DOHH2 (cell line): ENCODE results near the gene HLA-DOA.

Experiments
- H3F3A ChIP-seq: fragments of 200-600 bp; sonication (generic), shearing (Covaris generic); 2 replicates; pipeline ENCODE4 v1.6.0; 2016; ENCODE audit warnings: antibody characterized with exemption, mild to moderate bottlenecking; ENCODE audit not compliant: control insufficient read depth, insufficient read depth
- H3K27ac ChIP-seq: fragments of 200-600 bp; sonication (generic); 2 replicates; pipeline ENCODE4 v1.5.1; 2014; ENCODE audit warnings: low read depth, mild to moderate bottlenecking, low read length, moderate library complexity
- H3K27me3 ChIP-seq: fragments of 200-600 bp; sonication (generic); 2 replicates; pipeline ENCODE4 v1.6.1; 2014; ENCODE audit warnings: mild to moderate bottlenecking, low read length, mixed read lengths; ENCODE audit not compliant: control insufficient read depth
- H3K36me3 ChIP-seq: fragments of 200-600 bp; sonication (generic); 2 replicates; pipeline ENCODE4 v1.6.1; 2014; ENCODE audit warnings: mild to moderate bottlenecking, low read length, moderate library complexity, mixed read lengths; ENCODE audit not compliant: control insufficient read depth
- H3K4me1 ChIP-seq: fragments of 200-600 bp; sonication (generic); 2 replicates; pipeline ENCODE4 v1.6.1; 2014; ENCODE audit warnings: mild to moderate bottlenecking, low read length, mixed read lengths; ENCODE audit not compliant: control insufficient read depth
- H3K4me2 ChIP-seq: fragments of 200-600 bp; sonication (generic); 2 replicates; pipeline ENCODE4 v1.6.0; 2014; ENCODE audit warnings: mild to moderate bottlenecking, low read length, moderate library complexity
- H3K4me3 ChIP-seq: fragments of 200-600 bp; sonication (generic); 2 replicates; pipeline ENCODE4 v1.5.1; 2014; ENCODE audit warnings: mild to moderate bottlenecking, low read length, mixed read lengths
- H3K79me2 ChIP-seq: fragments of 200-600 bp; sonication (generic); 2 replicates; pipeline ENCODE4 v1.6.1; 2014; ENCODE audit warnings: mild to moderate bottlenecking, low read length, mixed read lengths; ENCODE audit not compliant: control insufficient read depth
- H3K9me2 ChIP-seq: fragments of 200-600 bp; sonication (generic); replicated peaks from 2 replicates; pipeline ENCODE4 v1.6.1; 2014; ENCODE audit warnings: mild to moderate bottlenecking, low read length, mixed read lengths; ENCODE audit not compliant: control insufficient read depth
- H3K9me3 ChIP-seq: fragments of 200-600 bp; sonication (generic); 2 replicates; pipeline ENCODE4 v1.6.1; 2014; ENCODE audit warnings: antibody characterized with exemption, low read length, mixed read lengths; ENCODE audit not compliant: control insufficient read depth, insufficient read depth
- H4K20me1 ChIP-seq: fragments of 200-600 bp; sonication (generic); 2 replicates; pipeline ENCODE4 v1.6.0; 2014; ENCODE audit warnings: low read depth, mild to moderate bottlenecking, antibody characterized with exemption, low read length, moderate library complexity; ENCODE audit not compliant: control insufficient read depth, insufficient read depth
- CTCF ChIP-seq: fragments of 200-600 bp; sonication (generic); IDR thresholded peaks from one replicate; pipeline ENCODE4 v1.5.1; 2014; ENCODE audit warnings: antibody characterized with exemption, mild to moderate bottlenecking, low read depth, low read length; ENCODE audit not compliant: poor library complexity, severe bottlenecking
- EZH2phosphoT487 ChIP-seq: fragments of 200-600 bp; sonication (generic); IDR thresholded peaks from 2 replicates; pipeline ENCODE4 v1.6.1; 2017; ENCODE audit warnings: borderline replicate concordance, mild to moderate bottlenecking, antibody characterized with exemption, low read length, moderate library complexity, mixed read lengths

The HLA-DOA gene

GRCh38 chr6:32995448-32995847 is 13.9 kb downstream of the HLA-DOA start:
- H3K4me1 ChIP-seq = peaks cover 7% of the 10 kb centered on the region
- no peaks in the 10 kb centered on the region for H3K9me3 ChIP-seq
- H4K20me1 ChIP-seq = no peaks in the 10 kb centered on the region
- no peaks in the 10 kb centered on the region for H3K79me2 ChIP-seq
- H3K4me3 ChIP-seq = no peak overlapping the region
- H3K27me3 ChIP-seq = peaks cover 8% of the 10 kb centered on the region; the same call in 1 of the 2 replicates
- no peaks in the 10 kb centered on the region for H3K9me2 ChIP-seq
- H3K36me3 ChIP-seq = no peaks in the 10 kb centered on the region
- no peak overlapping the region for H3K4me2 ChIP-seq
- no peak overlapping the region for H3K27ac ChIP-seq
- TF ChIP-seq EZH2phosphoT487 (no peak), CTCF (no peak)
- H3F3A ChIP-seq = no peaks in the 10 kb centered on the region; the same call in 1 of the 2 replicates

- Histone ChIP-seq H3K9me3 (no peaks in the 10 kb centered on the region), H3K27ac (no peak overlapping the region), H3K4me2 (no peak overlapping the region), H3K36me3 (no peaks in the 10 kb centered on the region), H3K79me2 (no peaks in the 10 kb centered on the region), H3K9me2 (no peaks in the 10 kb centered on the region), H3K27me3 (peaks cover 8% of the 10 kb centered on the region; the same call in 1 of the 2 replicates), H3K4me3 (no peak overlapping the region), H3K4me1 (peaks cover under 1% of the 10 kb centered on the region; the same call in 1 of the 2 replicates), H3F3A (no peaks in the 10 kb centered on the region), H4K20me1 (no peaks in the 10 kb centered on the region)
- TF ChIP-seq EZH2phosphoT487 = no peak
- TF ChIP-seq CTCF = no peak
Observed at GRCh38 chr6:32993363-32993973, 15.9 kb downstream of the HLA-DOA start.

GRCh38 chr6:32991972-32992371 is 17.4 kb downstream of the HLA-DOA start:
- no peak overlapping the region for H3K4me2 ChIP-seq
- H4K20me1 ChIP-seq = no peaks in the 10 kb centered on the region
- no peaks in the 10 kb centered on the region for H3F3A ChIP-seq
- TF ChIP-seq CTCF (no peak), EZH2phosphoT487 (no peak)
- no peaks in the 10 kb centered on the region for H3K9me3 ChIP-seq
- no peaks in the 10 kb centered on the region for H3K79me2 ChIP-seq
- peaks cover 7% of the 10 kb centered on the region for H3K4me1 ChIP-seq
- no peaks in the 10 kb centered on the region for H3K36me3 ChIP-seq
- no peak overlapping the region for H3K4me3 ChIP-seq
- H3K27ac ChIP-seq = no peak overlapping the region
- H3K9me2 ChIP-seq = no peaks in the 10 kb centered on the region
- H3K27me3 ChIP-seq = peaks cover 8% of the 10 kb centered on the region; the same call in 1 of the 2 replicates
